SK-N-SH treated with all-trans-retinoic acid at 6 μM for 48 hours (cell line): ENCODE results near the gene VOPP1.

Experiments
- ARNTL ChIP-seq: fragments of 450-650 bp; formaldehyde crosslinking; IDR thresholded peaks from 2 replicates; pipeline ENCODE4 v1.5.0; 2020; ENCODE audit warnings: low read depth, mild to moderate bottlenecking, moderate library complexity, borderline replicate concordance
- CSDC2 ChIP-seq: fragments of 250-450 bp; sonication (Bioruptor Pico); IDR thresholded peaks from 2 replicates; pipeline ENCODE4 v1.5.0; 2020; ENCODE audit warnings: mild to moderate bottlenecking, moderate library complexity
- PATZ1 ChIP-seq: fragments of 250-450 bp; sonication (Bioruptor Pico); IDR thresholded peaks from 2 replicates; pipeline ENCODE4 v1.8.0; 2020; ENCODE audit warnings: mild to moderate bottlenecking, moderate library complexity, borderline replicate concordance
- PPARA ChIP-seq: fragments of 250-450 bp; sonication (Bioruptor Pico); IDR thresholded peaks from 2 replicates; pipeline ENCODE4 v1.5.0; 2020; ENCODE audit warnings: mild to moderate bottlenecking, borderline replicate concordance
- SNAI2 ChIP-seq: fragments of 250-450 bp; sonication (Bioruptor Pico); IDR thresholded peaks from 2 replicates; pipeline ENCODE4 v1.5.0; 2020; ENCODE audit warnings: mild to moderate bottlenecking, moderate library complexity
- TCF4 ChIP-seq: fragments of 250-450 bp; sonication (Bioruptor Pico); IDR thresholded peaks from 2 replicates; pipeline ENCODE4 v1.8.0; 2021; ENCODE audit warnings: mild to moderate bottlenecking, moderate library complexity, borderline replicate concordance
- TOX ChIP-seq: fragments of 250-450 bp; sonication (Bioruptor Pico); IDR thresholded peaks from 2 replicates; pipeline ENCODE4 v1.8.0; 2021; ENCODE audit warnings: mild to moderate bottlenecking, moderate library complexity, borderline replicate concordance
- ZC3H10 ChIP-seq: fragments of 250-450 bp; sonication (Bioruptor Pico); IDR thresholded peaks from 2 replicates; pipeline ENCODE4 v1.5.1; 2021; ENCODE audit warnings: mild to moderate bottlenecking, moderate library complexity
- ZFP3 ChIP-seq: fragments of 250-450 bp; sonication (Bioruptor Pico); IDR thresholded peaks from 2 replicates; pipeline ENCODE4 v1.5.0; 2020; ENCODE audit warnings: mild to moderate bottlenecking, moderate library complexity
- ZNF8 ChIP-seq: fragments of 450-650 bp; formaldehyde crosslinking; IDR thresholded peaks from 2 replicates; pipeline ENCODE4 v1.5.0; 2020; ENCODE audit warnings: mild to moderate bottlenecking, moderate library complexity

- no peak for TF ChIP-seq CSDC2 (CRISPR knock-in tag)
- TF ChIP-seq ZC3H10 (CRISPR knock-in tag), result no peak
- no peak for TF ChIP-seq PPARA (CRISPR knock-in tag)
- TF ChIP-seq TCF4 (CRISPR knock-in tag), result no peak
- TF ChIP-seq TOX, result no peak
- no peak for TF ChIP-seq ZFP3 (CRISPR knock-in tag)
- no peak for TF ChIP-seq ZNF8 (CRISPR knock-in tag)
- no peak for TF ChIP-seq PATZ1 (CRISPR knock-in tag)
- no peak for TF ChIP-seq ARNTL
- no peak for TF ChIP-seq SNAI2
Measured at GRCh38 chr7:55569797-55570196, 2.5 kb downstream of the VOPP1 start.
